ENCODE results near the gene CELF2.
A peak's percentile ranks its signal among the peaks of the same experiment; 100 is the strongest.

The CELF2 gene

GRCh38 chr10:11004144-11005077, 13.3 kb upstream of the CELF2 start:
- peak; percentile 85 for DNase-seq (ENCODE audit: low spot score)

GRCh38 chr10:11005725-11006427, 11.8 kb upstream of the CELF2 start:
- peak; percentile 63 for DNase-seq (ENCODE audit: low spot score)

- peak; percentile 58 for DNase-seq (ENCODE audit: low spot score)
Measured at GRCh38 chr10:11006428-11006825, 11.2 kb upstream of the CELF2 start.

- DNase-seq (ENCODE audit: low spot score): peak; percentile 65
Measured at GRCh38 chr10:11007476-11008020, 10.1 kb upstream of the CELF2 start.

- peak; percentile 58 for DNase-seq (ENCODE audit: low spot score)
Measured at GRCh38 chr10:11009471-11010308, 8.0 kb upstream of the CELF2 start.

- no peak for DNase-seq (ENCODE audit: low spot score)
Measured at GRCh38 chr10:11010582-11010981, 7.1 kb upstream of the CELF2 start.

- no peak for DNase-seq (ENCODE audit: low spot score)
Measured at GRCh38 chr10:11011436-11011835, 6.2 kb upstream of the CELF2 start.

- DNase-seq (ENCODE audit: low spot score): peak; percentile 39
Measured at GRCh38 chr10:11011984-11012383, 5.7 kb upstream of the CELF2 start.

GRCh38 chr10:11012421-11013295, 5.0 kb upstream of the CELF2 start:
- peak; percentile 37 for DNase-seq (ENCODE audit: low spot score)

GRCh38 chr10:11013836-11014235, 3.8 kb upstream of the CELF2 start:
- peak; percentile 39 for DNase-seq (ENCODE audit: low spot score)

- DNase-seq (ENCODE audit: low spot score): peak; percentile 60
Measured at GRCh38 chr10:11014671-11015445, 2.8 kb upstream of the CELF2 start.

GRCh38 chr10:11015446-11015934, 2.2 kb upstream of the CELF2 start:
- peak; percentile 52 for DNase-seq (ENCODE audit: low spot score)

DNA sequence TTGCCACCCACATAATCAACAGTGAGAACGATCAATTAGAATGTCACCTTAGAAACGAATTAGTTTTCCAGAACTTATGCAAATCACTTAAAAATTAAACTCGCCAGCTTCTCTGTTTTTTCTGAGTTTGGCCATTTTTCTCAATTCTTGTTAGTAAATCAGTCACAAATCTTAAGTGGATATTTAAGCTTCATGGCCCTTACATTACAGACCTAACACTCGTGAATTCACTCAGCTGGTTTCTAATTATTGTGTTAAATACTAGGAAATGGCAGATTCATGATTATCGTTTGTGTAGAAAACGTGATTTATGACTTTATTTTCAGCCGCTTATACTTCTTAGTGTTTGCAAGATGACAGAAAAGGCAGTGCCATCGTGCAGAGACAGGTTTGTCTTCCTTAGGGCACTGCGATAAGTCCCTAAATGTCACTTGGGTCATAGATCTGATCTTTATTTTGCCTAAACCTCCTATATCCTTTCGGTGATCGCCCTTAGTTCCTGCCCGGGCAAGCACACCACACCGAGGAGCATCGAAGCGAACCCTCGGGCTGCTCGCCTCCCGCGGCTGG, 587 bp upstream of the CELF2 start:
- peak; percentile 50 for DNase-seq (ENCODE audit: low spot score)

DNA sequence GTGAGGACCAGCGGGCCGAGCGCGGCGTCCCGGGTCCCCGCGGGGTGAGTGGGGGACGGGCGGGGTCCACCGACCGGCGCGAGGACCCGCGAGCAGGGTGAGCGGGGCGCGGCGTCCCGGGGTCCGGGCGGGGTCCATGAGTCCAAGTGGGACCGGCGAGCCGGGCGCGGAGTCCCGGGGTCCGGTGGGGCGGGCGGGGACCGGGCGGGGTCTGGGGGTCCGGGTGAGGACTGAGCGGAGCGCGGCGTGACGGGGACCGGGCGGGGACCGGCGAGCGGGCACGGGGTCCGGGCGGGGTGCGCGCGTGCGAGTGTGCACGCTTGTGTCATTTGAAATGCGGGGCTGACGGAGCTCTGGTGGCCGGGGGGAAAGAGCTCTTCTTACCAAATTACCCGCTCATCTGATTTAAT, 765 bp downstream of the CELF2 start:
- no peak for DNase-seq (ENCODE audit: low spot score)

DNA sequence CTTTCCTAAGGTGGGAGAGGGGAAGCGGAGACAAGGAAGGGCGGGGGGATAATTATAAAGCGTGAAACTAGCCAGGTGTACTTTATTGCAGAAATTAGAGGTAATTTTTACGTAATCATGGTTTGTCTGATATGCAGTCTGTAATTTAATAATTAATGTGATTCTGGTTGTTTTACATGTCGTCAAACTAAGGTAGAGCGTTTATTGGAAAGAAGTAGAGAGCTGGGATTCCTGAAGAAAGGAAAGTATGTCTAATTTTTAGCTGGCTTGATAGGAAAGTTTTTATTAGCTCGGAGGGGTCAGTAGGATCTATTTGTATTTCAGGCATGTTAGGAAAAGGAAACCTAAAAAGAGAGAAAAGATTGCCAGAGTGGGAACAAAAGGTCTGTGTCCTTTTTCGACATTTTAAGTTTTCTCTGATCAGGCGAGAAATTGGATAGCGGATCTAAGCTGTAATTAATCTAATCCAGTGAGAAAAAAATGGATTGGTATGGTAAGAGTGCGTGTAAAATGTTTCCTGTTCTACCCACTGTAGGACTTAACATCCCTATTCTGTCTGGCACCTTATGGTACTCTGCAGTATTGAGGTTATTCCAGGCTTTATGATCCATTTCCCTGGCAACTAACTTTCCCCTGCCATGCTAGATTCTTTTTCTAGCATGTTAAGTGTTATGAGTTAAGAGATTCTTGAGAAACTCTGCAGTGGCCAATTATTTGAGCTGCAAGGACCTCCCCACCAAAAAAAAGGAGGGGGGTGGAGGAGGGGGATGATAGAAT, 1.4 kb downstream of the CELF2 start:
- DNase-seq (ENCODE audit: low spot score): peak; percentile 54

DNA sequence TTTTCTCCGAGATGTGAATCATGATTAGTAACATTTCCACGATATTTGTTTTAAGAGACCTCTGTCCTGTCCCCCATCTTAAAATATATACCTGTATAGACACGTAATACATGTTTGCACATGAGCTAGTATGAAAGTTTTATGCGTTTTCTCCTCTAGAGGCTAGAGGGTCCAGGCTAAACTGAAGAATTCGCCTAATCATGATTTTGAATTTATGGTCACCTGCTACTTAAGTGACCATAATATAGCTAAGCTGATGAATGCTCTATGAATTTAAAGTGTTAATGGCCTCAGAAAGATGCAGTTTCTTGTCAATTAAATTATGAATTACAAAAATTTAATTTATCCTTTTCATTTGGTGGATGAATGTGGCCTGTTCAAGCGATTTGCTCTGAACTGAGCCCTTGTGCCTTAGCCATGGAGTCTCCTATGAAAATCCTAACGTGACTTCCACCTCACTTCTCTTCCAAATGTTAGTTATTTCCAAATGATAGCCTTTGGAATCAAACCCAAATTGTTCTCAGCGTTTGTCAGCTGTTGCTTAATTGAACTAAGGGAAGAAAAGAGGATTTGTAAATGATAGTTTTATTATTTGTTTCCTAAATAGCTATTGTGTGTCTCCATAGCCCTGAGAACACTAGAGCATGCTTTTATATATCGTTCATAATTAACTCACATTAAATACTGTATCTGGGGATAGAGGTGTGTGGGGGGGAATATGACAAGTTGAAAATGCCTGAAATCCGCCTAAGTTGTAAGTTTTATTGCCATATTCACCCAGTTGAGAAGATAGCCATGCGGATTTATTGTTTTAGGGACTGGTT, 2.3 kb downstream of the CELF2 start:
- peak; percentile 62 for DNase-seq (ENCODE audit: low spot score)

DNA sequence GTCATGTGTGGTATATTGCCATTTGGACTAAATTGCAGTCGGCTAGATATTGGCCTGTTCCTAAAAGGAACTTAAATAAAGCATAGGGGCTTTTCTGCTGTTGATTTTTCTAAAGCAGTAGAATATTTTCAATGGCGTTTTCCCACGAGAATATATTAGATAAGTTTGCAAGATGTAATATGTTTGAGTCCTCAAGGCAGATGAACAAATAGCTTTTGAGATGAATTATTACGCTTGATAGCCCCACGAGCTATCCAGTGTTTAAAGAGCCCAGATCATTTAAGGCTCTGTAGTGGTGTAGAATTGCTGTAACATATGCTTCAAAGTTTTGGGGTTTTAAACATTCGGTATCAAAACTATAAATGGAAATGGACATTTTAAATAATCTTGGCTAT, 2.9 kb downstream of the CELF2 start:
- DNase-seq (ENCODE audit: low spot score): peak; percentile 45

- DNase-seq (ENCODE audit: low spot score): no peak
Measured at GRCh38 chr10:11022213-11022612, 4.5 kb downstream of the CELF2 start.
